ENCODE data around the gene PAQR4. TPM values are rescaled to one million over a fixed set of nuclear protein-coding genes. Genes with fewer than 3 reads are reported as not detected.

The PAQR4 gene
- polyA plus RNA-seq, 1 donor from 2014 or later = 47.8 TPM

GRCh38 chr16:2949705-2950352 lies 19.3 kb upstream of the PAQR4 start:
- H3F3A ChIP-seq (ENCODE audit: insufficient read depth, low read length, poor library complexity, severe bottlenecking) = no peaks in the 10 kb centered on the region
- no peak overlapping the region for H3K27ac ChIP-seq (ENCODE audit: low read length)
- H3K4me2 ChIP-seq (ENCODE audit: low read length) = no peak overlapping the region
- no peak overlapping the region for H3K9ac ChIP-seq (ENCODE audit: low read length)
- no peaks in the 10 kb centered on the region for H3K9me2 ChIP-seq (ENCODE audit: insufficient read depth, low read length)
- peaks cover 9% of the 10 kb centered on the region for H3K36me3 ChIP-seq (ENCODE audit: insufficient read depth, low read length)
- no peak for TF ChIP-seq TAF1 (IDR thresholded peaks at IDR 0.05; ENCODE audit: low read depth)
- no peak for TF ChIP-seq SMC3 (conservative IDR thresholded peaks at IDR 0.05; ENCODE audit: poor library complexity)
- TF ChIP-seq RAD21 (conservative IDR thresholded peaks at IDR 0.05) = no peak
- TF ChIP-seq CTCF (IDR thresholded peaks at IDR 0.05; ENCODE audit: poor library complexity, severe bottlenecking) = no peak
- TF ChIP-seq EP300 (conservative IDR thresholded peaks at IDR 0.05; ENCODE audit: poor library complexity, severe bottlenecking) = no peak
- no peak for TF ChIP-seq REST (IDR thresholded peaks at IDR 0.05; ENCODE audit: borderline replicate concordance)
- no peak for TF ChIP-seq MXI1 (conservative IDR thresholded peaks at IDR 0.05; ENCODE audit: poor library complexity, severe bottlenecking)
- H3K4me3 ChIP-seq (ENCODE audit: low read length) = no peak overlapping the region
- H2AFZ ChIP-seq (ENCODE audit: low read depth, low read length) = no peak overlapping the region
- H3K79me2 ChIP-seq (replicated peaks; ENCODE audit: insufficient read depth, low read length) = no peaks in the 10 kb centered on the region
- H4K20me1 ChIP-seq (ENCODE audit: insufficient read depth) = no peaks in the 10 kb centered on the region
- no peaks in the 10 kb centered on the region for H3K9me3 ChIP-seq (ENCODE audit: low read length)
- no peaks in the 10 kb centered on the region for H3K27me3 ChIP-seq (ENCODE audit: insufficient read depth, low read depth, low read length)

GRCh38 chr16:2950353-2950724 lies 18.8 kb upstream of the PAQR4 start:
- no peaks in the 10 kb centered on the region for H3K79me2 ChIP-seq (replicated peaks; ENCODE audit: insufficient read depth, low read length)
- no peaks in the 10 kb centered on the region for H3K9me2 ChIP-seq (ENCODE audit: insufficient read depth, low read length)
- no peak overlapping the region for H3K27ac ChIP-seq (ENCODE audit: low read length)
- no peak overlapping the region for H3K4me2 ChIP-seq (ENCODE audit: low read length)
- no peak overlapping the region for H3K9ac ChIP-seq (ENCODE audit: low read length)
- H2AFZ ChIP-seq (ENCODE audit: low read depth, low read length) = no peak overlapping the region
- peaks cover 9% of the 10 kb centered on the region for H3K36me3 ChIP-seq (ENCODE audit: insufficient read depth, low read length)
- no peaks in the 10 kb centered on the region for H3K9me3 ChIP-seq (ENCODE audit: low read length)
- no peaks in the 10 kb centered on the region for H3K27me3 ChIP-seq (ENCODE audit: insufficient read depth, low read depth, low read length)
- no peak for TF ChIP-seq EZH2 (IDR thresholded peaks at IDR 0.05; ENCODE audit: borderline replicate concordance, insufficient read depth, low read length, poor library complexity, severe bottlenecking)
- TF ChIP-seq RAD21 (conservative IDR thresholded peaks at IDR 0.05) = no peak
- no peak for TF ChIP-seq CTCF (IDR thresholded peaks at IDR 0.05; ENCODE audit: poor library complexity, severe bottlenecking)
- TF ChIP-seq MXI1 (conservative IDR thresholded peaks at IDR 0.05; ENCODE audit: poor library complexity, severe bottlenecking) = no peak
- TF ChIP-seq TAF1 (IDR thresholded peaks at IDR 0.05; ENCODE audit: low read depth) = no peak
- no peak for TF ChIP-seq REST (IDR thresholded peaks at IDR 0.05; ENCODE audit: borderline replicate concordance)
- no peak for TF ChIP-seq SMC3 (conservative IDR thresholded peaks at IDR 0.05; ENCODE audit: poor library complexity)
- TF ChIP-seq EP300 (conservative IDR thresholded peaks at IDR 0.05; ENCODE audit: poor library complexity, severe bottlenecking) = no peak
- TF ChIP-seq POLR2AphosphoS5 (IDR thresholded peaks at IDR 0.05) = no peak
- no peak overlapping the region for H3K4me3 ChIP-seq (ENCODE audit: low read length)
- no peaks in the 10 kb centered on the region for H4K20me1 ChIP-seq (ENCODE audit: insufficient read depth)
- no peaks in the 10 kb centered on the region for H3F3A ChIP-seq (ENCODE audit: insufficient read depth, low read length, poor library complexity, severe bottlenecking)
